Measurements from ENCODE around the gene PICALM.
A peak's percentile ranks its signal among the peaks of the same experiment; 100 is the strongest.
"Not testable (repeated sequence)": the region's sequence is repeated elsewhere in the genome, so short reads cannot be mapped to it uniquely, and the experiment has no call there.

Gene PICALM, protein sequence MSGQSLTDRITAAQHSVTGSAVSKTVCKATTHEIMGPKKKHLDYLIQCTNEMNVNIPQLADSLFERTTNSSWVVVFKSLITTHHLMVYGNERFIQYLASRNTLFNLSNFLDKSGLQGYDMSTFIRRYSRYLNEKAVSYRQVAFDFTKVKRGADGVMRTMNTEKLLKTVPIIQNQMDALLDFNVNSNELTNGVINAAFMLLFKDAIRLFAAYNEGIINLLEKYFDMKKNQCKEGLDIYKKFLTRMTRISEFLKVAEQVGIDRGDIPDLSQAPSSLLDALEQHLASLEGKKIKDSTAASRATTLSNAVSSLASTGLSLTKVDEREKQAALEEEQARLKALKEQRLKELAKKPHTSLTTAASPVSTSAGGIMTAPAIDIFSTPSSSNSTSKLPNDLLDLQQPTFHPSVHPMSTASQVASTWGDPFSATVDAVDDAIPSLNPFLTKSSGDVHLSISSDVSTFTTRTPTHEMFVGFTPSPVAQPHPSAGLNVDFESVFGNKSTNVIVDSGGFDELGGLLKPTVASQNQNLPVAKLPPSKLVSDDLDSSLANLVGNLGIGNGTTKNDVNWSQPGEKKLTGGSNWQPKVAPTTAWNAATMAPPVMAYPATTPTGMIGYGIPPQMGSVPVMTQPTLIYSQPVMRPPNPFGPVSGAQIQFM

GRCh38 chr11:86068951-86069407 lies at the start of gene PICALM:
PICALM (minus strand) TSS chr11:86069084; CDS start chr11:86068780, 304 bp downstream.
- peak; percentile 88 to 96 (median 93) for DNase-seq (ENCODE audit: low read depth in 4 of 4, low spot score in 1 of 4)

DNA sequence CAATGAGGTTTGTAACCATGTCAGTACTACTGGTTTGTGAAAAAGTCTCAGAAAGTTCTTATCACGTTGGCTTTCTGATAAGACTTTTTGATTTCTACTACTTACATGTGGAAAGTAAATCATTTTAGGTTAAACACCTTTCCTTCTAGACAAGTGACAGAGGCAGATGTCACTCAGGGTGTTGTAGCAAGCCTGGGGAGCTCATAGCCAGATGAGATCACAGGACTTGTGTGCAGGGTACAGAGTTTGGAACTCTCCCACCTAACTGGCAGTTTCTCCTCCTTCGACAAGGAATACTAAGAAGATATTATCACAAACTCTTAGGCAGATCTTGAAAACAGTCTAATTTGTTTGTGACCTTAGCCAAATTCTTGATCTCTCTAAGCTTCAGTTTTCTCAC lies 49.4 kb upstream of the PICALM start:
- no peak for DNase-seq (ENCODE audit: low read depth in 4 of 4, low spot score in 1 of 4)

GRCh38 chr11:86117712-86118063 lies 48.8 kb upstream of the PICALM start:
- no peak for DNase-seq (ENCODE audit: low read depth in 4 of 4, low spot score in 1 of 4)

DNA sequence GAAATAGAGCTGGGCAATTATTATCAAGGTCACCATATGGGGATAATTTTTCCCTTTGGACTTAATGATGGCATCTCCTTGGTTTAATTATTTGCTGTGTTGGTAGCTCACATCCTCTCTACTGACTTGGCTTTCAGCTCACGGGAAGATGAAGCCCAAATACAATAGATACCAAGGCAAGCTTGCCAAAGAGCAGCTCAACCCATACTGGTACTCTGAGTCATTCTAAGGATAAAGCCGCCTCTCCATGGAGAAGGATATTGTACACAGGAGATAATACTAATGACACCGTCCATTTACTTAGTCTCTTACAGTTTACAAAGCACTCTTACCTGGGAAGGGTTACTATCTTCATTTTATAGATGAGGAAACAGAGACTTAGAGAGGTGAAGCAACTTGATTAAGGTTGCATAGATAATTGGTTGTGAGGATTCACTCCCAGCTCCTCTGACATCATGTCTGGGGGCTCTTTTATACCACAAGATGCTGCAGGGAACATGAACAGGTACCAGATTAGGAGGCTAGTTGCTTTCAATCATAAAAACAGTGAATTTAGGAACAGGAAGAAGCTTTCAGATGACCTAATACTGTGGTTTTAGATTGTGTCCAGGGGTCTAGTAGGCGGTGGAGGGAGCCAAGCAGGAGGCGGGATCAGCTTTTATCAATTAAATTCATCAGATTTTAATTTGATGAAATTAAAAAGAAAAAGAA lies 48.3 kb upstream of the PICALM start:
- DNase-seq (ENCODE audit: low read depth in 4 of 4, low spot score in 1 of 4): no peak

- peak in 2 of 4 experiments; percentile 13 to 18 for DNase-seq (ENCODE audit: low read depth in 4 of 4, low spot score in 1 of 4)
Observed at GRCh38 chr11:86116386-86116726, 47.5 kb upstream of the PICALM start.

DNA sequence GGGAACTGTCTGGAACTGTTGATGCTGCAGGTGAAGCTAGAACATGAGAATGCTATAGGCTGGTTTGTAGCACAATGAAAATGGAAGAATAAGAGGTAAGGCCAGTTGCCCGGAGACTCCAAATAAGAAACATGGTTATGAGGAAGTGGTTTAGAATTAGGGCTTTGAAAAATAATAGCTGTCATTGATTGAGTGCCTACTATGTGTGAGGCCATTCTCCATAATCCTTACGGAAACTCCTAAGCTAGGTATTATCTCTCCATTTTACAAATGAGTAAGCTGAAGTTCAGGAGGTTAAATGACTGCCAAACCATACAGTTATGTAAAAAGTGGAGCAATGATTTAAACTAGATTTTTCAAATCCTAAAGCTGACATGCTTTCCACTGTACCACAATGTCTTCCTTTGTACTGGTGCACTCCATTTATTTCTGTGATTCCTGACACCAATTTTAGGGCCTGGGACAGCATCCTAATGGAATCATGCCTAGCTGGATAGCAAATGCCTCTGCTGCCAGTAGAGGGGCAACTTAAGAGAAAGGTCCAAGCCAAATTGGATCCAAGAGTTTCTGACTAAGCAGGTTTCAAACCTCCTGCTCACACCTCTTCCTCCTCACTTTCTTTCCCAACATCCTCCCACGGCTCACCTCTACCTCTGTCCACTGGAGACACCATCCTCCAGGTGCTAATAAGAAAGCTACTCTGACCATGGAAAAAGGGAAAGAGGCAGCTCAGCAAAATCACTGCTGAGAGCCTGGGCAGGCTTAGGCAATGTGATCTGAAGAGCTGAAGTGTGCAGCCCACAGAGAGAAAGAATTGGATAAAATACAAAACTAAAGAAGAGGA lies 46.9 kb upstream of the PICALM start:
- DNase-seq (ENCODE audit: low read depth in 4 of 4, low spot score in 1 of 4): no peak

DNA sequence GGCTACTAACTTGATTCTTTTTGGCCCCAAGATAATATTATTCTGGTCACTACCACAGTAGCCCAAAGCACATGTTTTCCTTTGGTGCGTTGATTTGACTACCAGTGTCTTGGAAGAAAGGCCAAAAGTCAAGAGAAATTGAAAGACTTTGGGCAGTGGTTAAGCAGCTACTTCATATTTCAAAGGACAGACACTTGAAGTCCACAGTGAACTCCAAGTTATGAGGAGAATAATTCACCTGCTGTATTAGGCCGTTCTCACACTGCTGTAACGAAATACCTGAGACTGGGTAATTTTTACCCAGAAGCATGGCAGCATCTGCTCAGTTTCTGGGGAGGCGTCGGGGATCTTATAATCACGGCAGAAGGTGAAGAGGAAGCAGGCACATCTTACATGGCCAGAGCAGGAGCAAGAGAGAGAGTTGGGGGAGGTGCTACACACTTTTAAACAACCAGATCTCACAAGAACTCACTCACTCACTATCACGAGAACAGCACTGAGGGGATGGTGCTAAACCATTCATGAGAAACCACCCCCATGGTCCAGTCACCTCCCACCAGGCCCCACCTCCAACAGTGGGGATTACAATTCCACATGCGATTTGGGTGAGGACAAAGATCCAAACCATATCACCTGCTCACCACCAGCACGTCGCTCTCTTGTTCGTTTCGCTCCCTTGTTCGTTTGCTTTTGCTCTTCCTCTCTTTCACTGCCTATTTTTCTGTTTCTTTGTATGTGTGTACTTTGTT lies 40.2 kb upstream of the PICALM start:
- no peak for DNase-seq (ENCODE audit: low read depth in 4 of 4, low spot score in 1 of 4)

GRCh38 chr11:86108191-86108590 lies 39.3 kb upstream of the PICALM start:
- DNase-seq (ENCODE audit: low read depth in 4 of 4, low spot score in 1 of 4): no peak

DNA sequence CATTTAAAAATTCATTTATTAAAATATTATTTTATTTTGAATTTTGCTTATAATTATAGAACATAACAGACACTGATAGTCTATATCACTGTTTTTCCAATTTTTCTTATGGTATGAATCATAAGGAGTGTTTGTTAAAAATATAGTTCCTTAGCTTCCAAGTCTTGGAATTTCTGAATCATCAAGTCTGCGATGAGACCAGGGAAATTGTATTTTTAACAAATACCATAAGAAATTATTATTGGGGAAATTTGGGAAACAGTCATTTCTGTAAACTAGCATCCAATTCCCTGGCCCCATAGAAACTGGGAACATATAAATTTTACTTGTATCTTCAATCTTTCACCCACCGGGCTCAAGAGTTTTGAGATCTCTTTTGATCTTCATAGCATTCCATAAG lies 38.0 kb upstream of the PICALM start:
- DNase-seq (ENCODE audit: low read depth in 4 of 4, low spot score in 1 of 4): no peak

DNA sequence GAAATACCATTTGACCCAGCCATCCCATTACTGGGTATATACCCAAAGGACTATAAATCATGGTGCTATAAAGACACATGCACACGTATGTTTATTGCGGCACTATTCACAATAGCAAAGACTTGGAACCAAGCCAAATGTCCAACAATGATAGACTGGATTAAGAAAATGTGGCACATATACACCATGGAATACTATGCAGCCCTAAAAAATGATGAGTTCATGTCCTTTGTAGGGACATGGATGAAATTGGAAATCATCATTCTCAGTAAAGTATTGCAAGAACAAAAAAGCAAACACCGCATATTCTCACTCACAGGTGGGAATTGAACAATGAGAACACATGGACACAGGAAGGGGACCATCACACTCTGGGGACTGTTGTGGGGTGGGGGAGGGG lies 37.1 kb upstream of the PICALM start:
- not testable (repeated sequence) for DNase-seq (ENCODE audit: low read depth in 4 of 4, low spot score in 1 of 4)

DNA sequence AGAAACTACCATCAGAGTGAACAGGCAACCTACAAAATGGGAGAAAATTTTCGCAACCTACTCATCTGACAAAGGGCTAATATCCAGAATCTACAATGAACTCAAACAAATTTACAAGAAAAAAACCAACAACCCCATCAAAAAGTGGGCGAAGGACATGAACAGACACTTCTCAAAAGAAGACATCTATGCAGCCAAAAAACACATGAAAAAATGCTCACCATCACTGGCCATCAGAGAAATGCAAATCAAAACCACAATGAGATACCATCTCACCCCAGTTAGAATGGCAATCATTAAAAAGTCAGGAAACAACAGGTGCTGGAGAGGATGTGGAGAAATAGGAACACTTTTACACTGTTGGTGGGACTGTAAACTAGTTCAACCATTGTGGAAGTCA lies 36.7 kb upstream of the PICALM start:
- not testable (repeated sequence) for DNase-seq (ENCODE audit: low read depth in 4 of 4, low spot score in 1 of 4)

- DNase-seq (ENCODE audit: low read depth in 4 of 4, low spot score in 1 of 4): no peak
Observed at GRCh38 chr11:86103808-86104207, 34.9 kb upstream of the PICALM start.

GRCh38 chr11:86101941-86102407 lies 33.1 kb upstream of the PICALM start:
- no peak for DNase-seq (ENCODE audit: low read depth in 4 of 4, low spot score in 1 of 4)

DNA sequence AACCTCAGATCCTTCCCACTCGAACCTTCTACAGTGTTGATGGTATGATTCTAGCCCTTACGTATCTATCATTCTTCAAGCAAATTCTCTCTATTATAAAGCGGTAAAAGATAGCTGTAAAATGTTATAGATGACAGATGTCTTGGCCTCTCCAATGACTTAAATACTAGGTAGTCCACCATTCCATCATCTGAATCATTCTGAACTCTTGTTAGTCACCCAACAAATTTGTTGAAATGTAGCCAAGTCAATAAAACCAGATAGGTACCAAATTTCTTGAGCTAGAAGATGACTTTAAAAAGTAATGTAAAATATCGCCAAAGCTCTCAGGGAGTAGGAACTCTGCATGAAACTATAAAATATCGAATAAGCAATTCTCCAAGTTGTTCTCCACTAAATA lies 32.6 kb upstream of the PICALM start:
- DNase-seq (ENCODE audit: low read depth in 4 of 4, low spot score in 1 of 4): no peak

DNA sequence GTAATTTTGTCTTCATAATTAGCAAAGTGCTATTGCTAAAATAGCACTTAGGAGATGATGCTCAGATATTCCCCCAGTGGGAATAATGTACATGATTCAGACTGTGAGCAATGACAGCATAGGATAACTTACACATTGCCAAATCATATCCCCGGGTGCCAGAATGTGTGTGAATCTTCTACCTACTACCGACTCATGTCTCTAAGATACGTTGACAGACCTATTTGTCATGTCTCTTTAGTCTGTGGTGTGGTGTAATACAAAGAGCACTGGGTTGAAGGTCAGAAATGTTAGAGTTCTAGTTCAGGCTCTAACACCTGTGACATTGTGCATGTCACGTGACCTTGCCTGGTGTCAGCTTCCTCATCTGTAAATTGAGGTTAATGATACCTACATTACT lies 31.0 kb upstream of the PICALM start:
- no peak for DNase-seq (ENCODE audit: low read depth in 4 of 4, low spot score in 1 of 4)

GRCh38 chr11:86097980-86098379 lies 29.1 kb upstream of the PICALM start:
- no peak for DNase-seq (ENCODE audit: low read depth in 4 of 4, low spot score in 1 of 4)

DNA sequence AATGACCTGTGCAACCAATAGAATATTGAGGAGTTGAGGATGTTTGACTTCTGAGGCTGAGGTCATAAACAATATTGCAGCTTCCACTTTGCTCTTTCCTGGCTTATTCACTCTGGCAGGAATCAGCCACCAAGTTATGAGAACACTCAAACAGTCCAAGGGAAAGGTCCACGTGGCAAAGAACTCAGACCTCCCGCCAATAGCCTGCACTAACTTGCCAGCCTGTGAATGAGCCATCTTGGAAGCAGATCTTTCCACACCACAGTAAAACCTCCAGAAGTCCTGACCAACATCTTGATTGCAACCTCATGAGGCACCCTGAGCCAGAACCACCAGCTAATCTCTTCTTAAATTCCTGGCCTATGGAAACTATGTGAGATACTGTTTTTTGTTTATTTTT lies 22.7 kb upstream of the PICALM start:
- no peak for DNase-seq (ENCODE audit: low read depth in 4 of 4, low spot score in 1 of 4)

DNA sequence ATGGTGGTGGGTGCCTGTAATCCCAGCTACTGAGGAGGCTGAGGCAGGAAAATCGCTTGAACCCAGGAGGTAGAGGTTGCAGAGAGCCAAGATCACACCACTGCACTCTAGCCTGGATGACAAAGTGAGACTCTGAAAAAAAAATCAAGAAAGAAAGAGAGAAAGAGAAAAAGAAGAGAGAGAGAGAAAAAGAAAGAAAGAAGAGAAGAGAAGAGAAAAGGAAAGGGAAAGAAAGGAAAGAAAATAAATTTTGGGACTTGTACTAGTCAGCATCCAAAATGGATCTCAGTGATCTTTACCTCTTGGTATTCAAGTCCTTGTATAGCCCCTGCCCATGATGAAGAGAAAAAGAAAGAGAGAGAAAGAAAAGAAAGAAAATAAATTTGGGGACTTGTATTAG lies 22.2 kb upstream of the PICALM start:
- no peak for DNase-seq (ENCODE audit: low read depth in 4 of 4, low spot score in 1 of 4)

- DNase-seq (ENCODE audit: low read depth in 4 of 4, low spot score in 1 of 4): no peak
Observed at GRCh38 chr11:86089659-86090058, 20.8 kb upstream of the PICALM start.

DNA sequence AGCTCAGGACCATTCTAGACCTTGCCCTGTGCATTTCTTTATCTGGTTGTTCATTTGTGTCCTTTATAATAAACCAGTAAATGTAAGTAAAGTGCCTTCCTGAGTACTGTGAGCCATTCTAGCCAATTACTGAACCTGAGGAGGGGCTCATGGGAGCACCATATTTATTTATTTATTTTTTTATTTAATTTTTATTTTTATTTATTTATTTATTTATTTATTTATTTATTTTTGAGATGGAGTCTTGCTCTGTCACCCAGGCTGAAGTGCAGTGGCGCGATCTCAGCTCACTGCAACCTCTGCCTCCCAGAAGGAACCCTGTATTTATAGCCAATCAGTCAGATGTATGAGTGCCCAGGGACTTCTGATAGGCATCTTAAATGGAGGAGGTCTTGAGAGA lies 18.8 kb upstream of the PICALM start:
- not testable (repeated sequence) for DNase-seq (ENCODE audit: low read depth in 4 of 4, low spot score in 1 of 4)
